IMR-90 (cell line): Measurements from ENCODE around the gene FLRT1. TPM values are rescaled to one million over a fixed set of nuclear protein-coding genes. Genes with fewer than 3 reads are reported as not detected.

Source experiments
- ATAC-seq: fragments of 200-7000 bp; cut with Tn5 transposase; 2 replicates; pipeline ENCODE4 v1.9.1; 2020; ENCODE audit warnings: low read depth, mild to moderate bottlenecking, moderate library complexity
- BruUV-seq: library from RNA; stranded (reverse); fragments of 400-500 nt; replicated peaks from 2 replicates; lab custom pipeline; 2021; lab: Mats Ljungman, UMichigan
- CTCF ChIA-PET: fragments of 300-600 bp; formaldehyde crosslinking; extraction: SDS; loops from one replicate; lab custom pipeline; 2021; ENCODE audit warnings: antibody characterized with exemption; lab: Yijun Ruan, JAX
- POLR2A ChIA-PET: fragments of 300-600 bp; sonication (Branson Sonifier 250); formaldehyde crosslinking; loops from one replicate; lab custom pipeline; 2022; ENCODE audit warnings: antibody characterized with exemption; ENCODE audit not compliant: unreplicated experiment; lab: Charles Lee
- DNase-seq: peaks from one replicate; pipeline ENCODE4 v3.0.0; 2013
- H2AFZ ChIP-seq: replicated peaks from 2 replicates; pipeline ENCODE3; 2013; ENCODE audit warnings: low read length, mild to moderate bottlenecking; ENCODE audit not compliant: poor library complexity
- H2AK5ac ChIP-seq: 2 replicates; pipeline ENCODE4 v1.6.1; 2013; ENCODE audit warnings: low read depth, low read length, inconsistent platforms
- H2AK9ac ChIP-seq: replicated peaks from 2 replicates; pipeline ENCODE3; 2013; ENCODE audit warnings: mild to moderate bottlenecking, low read depth, low read length, moderate library complexity; ENCODE audit not compliant: poor library complexity
- H2BK120ac ChIP-seq: 2 replicates; pipeline ENCODE4 v1.6.1; 2013; ENCODE audit warnings: low read depth, low read length, inconsistent platforms
- H2BK15ac ChIP-seq: 3 replicates; pipeline ENCODE4 v1.6.1; 2013; ENCODE audit warnings: low read depth, low read length, inconsistent platforms
- H2BK20ac ChIP-seq: 2 replicates; pipeline ENCODE4 v1.6.1; 2013; ENCODE audit warnings: low read depth, mild to moderate bottlenecking, inconsistent platforms, low read length, moderate library complexity
- H2BK5ac ChIP-seq: 2 replicates; pipeline ENCODE4 v1.6.1; 2013; ENCODE audit warnings: mild to moderate bottlenecking, low read depth, low read length, inconsistent platforms; ENCODE audit not compliant: poor library complexity, severe bottlenecking
- H3K14ac ChIP-seq: replicated peaks from 2 replicates; pipeline ENCODE4 v1.6.1; 2013; ENCODE audit warnings: low read depth, low read length, inconsistent platforms
- H3K18ac ChIP-seq: 2 replicates; pipeline ENCODE4 v1.6.1; 2013; ENCODE audit warnings: low read depth, low read length, control low read depth
- H3K23ac ChIP-seq: 2 replicates; pipeline ENCODE4 v1.6.1; 2013; ENCODE audit warnings: low read depth, low read length, inconsistent platforms
- H3K27ac ChIP-seq: 2 replicates; pipeline ENCODE4 v1.5.1; 2013; ENCODE audit warnings: mild to moderate bottlenecking, control low read depth, low read length; ENCODE audit not compliant: insufficient read depth
- H3K27me3 ChIP-seq: 2 replicates; pipeline ENCODE4 v1.6.1; 2013; ENCODE audit warnings: low read length; ENCODE audit not compliant: control insufficient read depth, insufficient read depth
- H3K36me3 ChIP-seq: 2 replicates; pipeline ENCODE4 v1.6.1; 2013; ENCODE audit warnings: low read length, mixed read lengths; ENCODE audit not compliant: control insufficient read depth, insufficient read depth
- H3K4ac ChIP-seq: 2 replicates; pipeline ENCODE4 v1.6.1; 2013; ENCODE audit warnings: low read depth, low read length, inconsistent platforms
- H3K4me1 ChIP-seq: 2 replicates; pipeline ENCODE4 v1.6.1; 2013; ENCODE audit warnings: low read length, mixed read lengths; ENCODE audit not compliant: control insufficient read depth, insufficient read depth
- H3K4me2 ChIP-seq: 2 replicates; pipeline ENCODE4 v1.6.1; 2013; ENCODE audit warnings: low read depth, mild to moderate bottlenecking, control low read depth, low read length, moderate library complexity
- H3K4me3 ChIP-seq: 2 replicates; pipeline ENCODE4 v1.5.1; 2013; ENCODE audit warnings: low read depth, mild to moderate bottlenecking, control low read depth, low read length, moderate library complexity; ENCODE audit not compliant: insufficient read depth
- H3K56ac ChIP-seq: 2 replicates; pipeline ENCODE4 v1.6.1; 2013; ENCODE audit warnings: low read length, inconsistent platforms; ENCODE audit not compliant: insufficient read depth; ENCODE audit errors: extremely low read depth
- H3K79me1 ChIP-seq, 2 experiments: 2 replicates each; pipeline ENCODE4 v1.6.1; 2013; ENCODE audit warnings: low read length in 2 of 2, inconsistent platforms in 1 of 2, low read depth in 1 of 2
- H3K9ac ChIP-seq: 2 replicates; pipeline ENCODE4 v1.6.1; 2013; ENCODE audit warnings: low read depth, low read length, control low read depth
- H3K9me1 ChIP-seq: 2 replicates; pipeline ENCODE4 v1.6.1; 2013; ENCODE audit warnings: low read length, inconsistent platforms; ENCODE audit not compliant: insufficient read depth
- H3K9me3 ChIP-seq: 2 replicates; pipeline ENCODE4 v1.6.1; 2013; ENCODE audit warnings: low read length; ENCODE audit not compliant: control insufficient read depth, insufficient read depth
- H4K20me1 ChIP-seq: 2 replicates; pipeline ENCODE4 v1.6.1; 2013; ENCODE audit warnings: low read length, inconsistent platforms; ENCODE audit not compliant: insufficient read depth
- H4K5ac ChIP-seq: 2 replicates; pipeline ENCODE4 v1.6.1; 2013; ENCODE audit warnings: mild to moderate bottlenecking, low read depth, low read length, control low read depth
- H4K8ac ChIP-seq, 2 experiments: 2 replicates each; pipeline ENCODE4 v1.6.1; 2013; ENCODE audit warnings: low read depth in 2 of 2, low read length in 2 of 2, control low read depth in 1 of 2, inconsistent platforms in 1 of 2
- H4K91ac ChIP-seq: 2 replicates; pipeline ENCODE4 v1.6.1; 2013; ENCODE audit warnings: low read depth, low read length, inconsistent platforms; ENCODE audit not compliant: insufficient read depth
- BHLHE40 ChIP-seq: fragments of 150-350 bp; IDR thresholded peaks from 2 replicates; pipeline ENCODE4 v1.6.1; 2016; ENCODE audit warnings: mild to moderate bottlenecking, low read depth, low read length
- CEBPB ChIP-seq: IDR thresholded peaks from 2 replicates; pipeline ENCODE4 v1.6.1; 2012; ENCODE audit warnings: low read depth, low read length, improper control_type of control experiment
- FOS ChIP-seq: fragments of 150-350 bp; IDR thresholded peaks from 2 replicates; pipeline ENCODE4 v1.6.1; 2016; ENCODE audit warnings: low read depth, low read length
- MAZ ChIP-seq: IDR thresholded peaks from 2 replicates; pipeline ENCODE4 v1.6.1; 2012; ENCODE audit warnings: low read depth, mild to moderate bottlenecking, low read length, improper control_type of control experiment, moderate library complexity, borderline replicate concordance
- NFE2L2 ChIP-seq: fragments of 150-350 bp; IDR thresholded peaks from 2 replicates; pipeline ENCODE4 v1.6.1; 2016; ENCODE audit warnings: low read depth, mild to moderate bottlenecking, low read length
- RAD21 ChIP-seq: IDR thresholded peaks from 2 replicates; pipeline ENCODE4 v1.6.1; 2012; ENCODE audit warnings: low read length, improper control_type of control experiment
- RCOR1 ChIP-seq: IDR thresholded peaks from 2 replicates; pipeline ENCODE4 v1.6.1; 2012; ENCODE audit warnings: mild to moderate bottlenecking, low read length, improper control_type of control experiment; ENCODE audit not compliant: insufficient replicate concordance
- SMC3 ChIP-seq: fragments of 150-350 bp; IDR thresholded peaks from 2 replicates; pipeline ENCODE4 v1.6.1; 2016; ENCODE audit warnings: low read depth, mild to moderate bottlenecking, antibody characterized with exemption, low read length, moderate library complexity
- WGBS, 2 experiments: methylation state at CpG; one replicate each; pipeline versions ENCODE4 v1.1.5 to v1.1.7; 2013; ENCODE audit warnings: missing lambda C conversion rate in 2 of 2; ENCODE audit not compliant: insufficient read length in 1 of 2; ENCODE audit errors: extremely low coverage in 2 of 2; 5-methylcytosine and 5-hydroxymethylcytosine counted together
- dilution Hi-C: fragments of 300-500 bp; cut with HindIII; formaldehyde crosslinking; loops from one replicate; pipeline ENCODE4 v1.14.3; 2018; ENCODE audit warnings: low sequenced_read_pairs; ENCODE audit not compliant: unreplicated experiment
- in situ Hi-C: fragments of 300-500 bp; cut with MboI; formaldehyde crosslinking; loops from 3 replicates; pipeline ENCODE4 v1.14.3; 2019; ENCODE audit warnings: low sequenced_read_pairs, inconsistent platforms, mixed read lengths
- intact Hi-C: fragments of 100-400 bp; cut with micrococcal nuclease; formaldehyde crosslinking; loops from 2 replicates; pipeline ENCODE4 v1.10.0; 2022
- polyA plus RNA-seq, 3 experiments: library from polyadenylated mRNA; depleted of rRNA; stranded (reverse); fragments of >200 nt; gene quantifications; 2 replicates each; pipeline ENCODE4 v1.2.3, GENCODE V29; 2012; ENCODE audit warnings: low replicate concordance in 1 of 3
- total RNA-seq: library from RNA; depleted of rRNA; stranded (reverse); fragments of >200 nt; gene quantifications from 2 replicates; pipeline ENCODE4 v1.2.3, GENCODE V29; 2012
- TF ChIP-seq, protein P1 (sequence below): fragments of 150-350 bp; IDR thresholded peaks from 2 replicates; pipeline ENCODE4 v1.6.1; 2017; ENCODE audit warnings: mild to moderate bottlenecking, antibody characterized with exemption, low read length, low read depth
- TF ChIP-seq, protein P2 (sequence below): conservative IDR thresholded peaks from 2 replicates; pipeline ENCODE4 v1.5.1; 2012; ENCODE audit warnings: mild to moderate bottlenecking, low read depth, low read length, improper control_type of control experiment
- TF ChIP-seq, protein P3 (sequence below): fragments of 150-350 bp; IDR thresholded peaks from 2 replicates; pipeline ENCODE4 v1.6.1; 2016; ENCODE audit warnings: low read depth, mild to moderate bottlenecking, low read length, moderate library complexity, borderline replicate concordance

FLRT1 gene
- total and polyA plus RNA-seq, 2 of the 4 experiments (the other 2 are of a cell fraction), result under 0.01 to 0.07 TPM

DNA sequence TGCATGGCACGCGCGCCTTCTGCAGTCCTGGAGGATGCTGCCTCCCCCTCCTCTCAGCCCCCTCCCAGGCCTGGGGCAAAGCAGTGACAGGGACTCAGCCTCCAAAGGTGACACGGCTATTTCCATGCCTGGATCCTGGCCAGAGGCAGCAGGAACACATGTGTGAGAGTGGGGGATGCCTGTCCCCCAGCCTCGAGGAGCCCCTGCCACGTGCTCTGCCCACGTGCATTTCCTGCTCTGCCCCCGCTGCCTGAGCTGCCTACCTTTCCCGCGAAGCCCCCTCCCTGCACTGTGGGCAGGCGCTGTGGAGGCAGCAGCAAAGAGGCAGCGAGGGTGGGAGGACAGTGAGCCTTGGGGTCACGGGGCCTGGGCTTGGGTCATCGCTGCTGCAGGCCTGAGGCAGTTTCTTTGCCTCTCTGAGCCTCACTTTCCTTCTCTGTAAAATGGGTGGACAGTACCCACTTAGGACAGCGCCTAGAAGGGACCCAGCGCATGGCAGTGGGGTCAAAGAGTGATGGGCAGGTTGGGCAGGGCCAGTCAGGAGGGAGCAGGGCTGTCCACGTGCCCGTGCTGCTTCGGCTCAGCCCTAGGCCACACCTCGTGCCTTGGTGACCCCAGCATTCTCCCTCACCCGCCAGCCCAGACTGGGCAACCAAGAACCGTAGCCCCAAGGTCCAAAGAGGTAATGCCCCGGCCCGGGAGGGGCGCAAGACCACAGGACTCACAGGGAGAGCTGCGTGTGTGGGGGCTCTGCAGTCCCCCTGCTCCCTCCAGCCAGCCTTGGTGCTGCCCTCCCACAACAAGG lies 48.6 kb downstream of the FLRT1 start (continued):
- no peak for TF ChIP-seq CEBPB

DNA sequence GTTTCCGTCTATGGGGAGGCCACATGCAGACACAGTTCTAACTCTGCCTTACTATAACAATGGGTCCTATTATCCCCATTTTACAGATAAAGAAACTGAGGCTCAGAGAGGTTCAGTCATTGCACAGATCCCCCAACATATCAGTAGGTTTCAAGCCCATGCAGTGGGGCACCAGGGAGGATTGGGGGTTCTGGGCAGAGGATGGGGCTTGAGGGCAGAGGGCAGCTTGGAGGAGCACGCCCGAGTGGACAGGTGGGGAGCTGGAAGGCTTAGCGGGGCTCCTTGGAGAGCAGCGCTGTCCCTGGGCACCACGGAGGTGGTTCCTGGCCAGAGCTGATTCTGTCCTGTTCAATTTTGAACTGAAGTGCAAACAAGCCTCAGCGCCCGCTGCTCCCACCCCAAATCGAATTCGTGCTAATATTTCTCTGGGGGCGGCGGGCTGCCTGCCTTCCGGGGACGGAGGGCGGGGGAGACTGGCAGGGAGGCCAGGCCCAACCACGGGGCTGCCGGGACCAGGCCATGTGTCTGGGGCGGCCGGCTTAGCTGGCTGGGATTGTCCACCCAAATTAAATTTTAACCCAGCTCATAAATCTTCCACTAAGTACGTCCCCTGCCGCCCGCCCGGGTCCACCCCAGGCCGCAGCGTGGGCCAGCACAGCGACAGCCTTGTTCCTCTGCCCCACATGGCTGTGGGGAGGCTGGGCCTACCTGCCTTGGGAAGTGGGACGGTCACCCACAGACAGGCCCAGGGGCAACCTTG lies 49.4 kb downstream of the FLRT1 start:
- Histone ChIP-seq H3K23ac (no peak overlapping the region), H2AK5ac (no peak overlapping the region), H2AK9ac (peak overlapping the region; percentile 42), H4K91ac (no peak overlapping the region), H2BK15ac (no peak overlapping the region), H3K9ac (no peak overlapping the region), H3K9me1 (no peaks in the 10 kb centered on the region; the same call in 1 of the 2 replicates), H2BK5ac (no peak overlapping the region), H3K56ac (no peak overlapping the region), H2BK120ac (no peak overlapping the region), H3K4me2 (no peak overlapping the region), H3K4me3 (no peak overlapping the region), H3K27ac (no peak overlapping the region), H3K18ac (no peak overlapping the region), H3K79me1 (no peaks in the 10 kb centered on the region), H4K20me1 (peaks cover 7% of the 10 kb centered on the region), H2BK20ac (no peak overlapping the region), H3K27me3 (peaks cover 3% of the 10 kb centered on the region; the same call in 1 of the 2 replicates), H3K4ac (no peak overlapping the region), H2AFZ (no peak overlapping the region), H4K5ac (no peak overlapping the region), H4K8ac (no peak overlapping the region), H3K14ac (no peak overlapping the region), H3K4me1 (peaks cover 7% of the 10 kb centered on the region; the same call in 1 of the 2 replicates), H3K36me3 (no peaks in the 10 kb centered on the region), H3K9me3 (no peaks in the 10 kb centered on the region)
- ATAC-seq (no peak), DNase-seq (no peak)
- BruUV-seq, result no TSS peak
- WGBS, 2 experiments, result 83% methylated on average over 6 of the region's 27 CpGs; no CpG with 5 or more reads in 1 of the 2 experiments
- CTCF ChIA-PET, result no interaction called here
- in situ Hi-C loops, result no loop called here
- dilution Hi-C loops, result no loop called here
- POLR2A ChIA-PET, result no interaction called here
- intact Hi-C loops, result no loop called here
- TF ChIP-seq FOS, result no peak
- TF ChIP-seq, protein P1, sequence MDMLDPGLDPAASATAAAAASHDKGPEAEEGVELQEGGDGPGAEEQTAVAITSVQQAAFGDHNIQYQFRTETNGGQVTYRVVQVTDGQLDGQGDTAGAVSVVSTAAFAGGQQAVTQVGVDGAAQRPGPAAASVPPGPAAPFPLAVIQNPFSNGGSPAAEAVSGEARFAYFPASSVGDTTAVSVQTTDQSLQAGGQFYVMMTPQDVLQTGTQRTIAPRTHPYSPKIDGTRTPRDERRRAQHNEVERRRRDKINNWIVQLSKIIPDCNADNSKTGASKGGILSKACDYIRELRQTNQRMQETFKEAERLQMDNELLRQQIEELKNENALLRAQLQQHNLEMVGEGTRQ, result no peak
- no peak for TF ChIP-seq MAZ
- TF ChIP-seq, protein P2, sequence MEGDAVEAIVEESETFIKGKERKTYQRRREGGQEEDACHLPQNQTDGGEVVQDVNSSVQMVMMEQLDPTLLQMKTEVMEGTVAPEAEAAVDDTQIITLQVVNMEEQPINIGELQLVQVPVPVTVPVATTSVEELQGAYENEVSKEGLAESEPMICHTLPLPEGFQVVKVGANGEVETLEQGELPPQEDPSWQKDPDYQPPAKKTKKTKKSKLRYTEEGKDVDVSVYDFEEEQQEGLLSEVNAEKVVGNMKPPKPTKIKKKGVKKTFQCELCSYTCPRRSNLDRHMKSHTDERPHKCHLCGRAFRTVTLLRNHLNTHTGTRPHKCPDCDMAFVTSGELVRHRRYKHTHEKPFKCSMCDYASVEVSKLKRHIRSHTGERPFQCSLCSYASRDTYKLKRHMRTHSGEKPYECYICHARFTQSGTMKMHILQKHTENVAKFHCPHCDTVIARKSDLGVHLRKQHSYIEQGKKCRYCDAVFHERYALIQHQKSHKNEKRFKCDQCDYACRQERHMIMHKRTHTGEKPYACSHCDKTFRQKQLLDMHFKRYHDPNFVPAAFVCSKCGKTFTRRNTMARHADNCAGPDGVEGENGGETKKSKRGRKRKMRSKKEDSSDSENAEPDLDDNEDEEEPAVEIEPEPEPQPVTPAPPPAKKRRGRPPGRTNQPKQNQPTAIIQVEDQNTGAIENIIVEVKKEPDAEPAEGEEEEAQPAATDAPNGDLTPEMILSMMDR, result no peak
- no peak for TF ChIP-seq BHLHE40
- TF ChIP-seq SMC3, result no peak
- no peak for TF ChIP-seq NFE2L2
- TF ChIP-seq RAD21, result no peak
- TF ChIP-seq RCOR1, result no peak
- TF ChIP-seq, protein P3, sequence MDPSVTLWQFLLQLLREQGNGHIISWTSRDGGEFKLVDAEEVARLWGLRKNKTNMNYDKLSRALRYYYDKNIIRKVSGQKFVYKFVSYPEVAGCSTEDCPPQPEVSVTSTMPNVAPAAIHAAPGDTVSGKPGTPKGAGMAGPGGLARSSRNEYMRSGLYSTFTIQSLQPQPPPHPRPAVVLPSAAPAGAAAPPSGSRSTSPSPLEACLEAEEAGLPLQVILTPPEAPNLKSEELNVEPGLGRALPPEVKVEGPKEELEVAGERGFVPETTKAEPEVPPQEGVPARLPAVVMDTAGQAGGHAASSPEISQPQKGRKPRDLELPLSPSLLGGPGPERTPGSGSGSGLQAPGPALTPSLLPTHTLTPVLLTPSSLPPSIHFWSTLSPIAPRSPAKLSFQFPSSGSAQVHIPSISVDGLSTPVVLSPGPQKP, result no peak
